ENCODE data around the gene STX18.

DNA sequence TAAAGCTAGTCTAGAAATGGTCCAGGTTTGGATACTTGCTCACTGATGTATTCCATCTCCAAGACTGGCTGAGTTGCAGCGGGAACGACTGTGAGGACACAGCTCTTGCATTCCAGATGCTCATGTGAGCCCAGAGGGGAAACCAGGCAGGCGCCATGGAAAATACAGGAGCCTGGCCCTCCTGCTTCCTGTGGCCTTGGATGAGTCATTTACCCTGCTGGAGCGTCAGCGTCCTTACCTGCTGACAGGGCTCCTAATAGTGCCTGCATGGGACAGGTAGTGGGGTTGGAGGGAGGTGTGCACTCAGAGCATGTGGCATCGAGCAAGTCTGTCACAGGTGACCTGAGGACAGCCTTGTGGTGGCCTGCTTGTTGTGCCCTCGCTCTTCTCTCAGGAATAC lies 85.5 kb downstream of the STX18 start:
- TF ChIP-seq, protein P1, sequence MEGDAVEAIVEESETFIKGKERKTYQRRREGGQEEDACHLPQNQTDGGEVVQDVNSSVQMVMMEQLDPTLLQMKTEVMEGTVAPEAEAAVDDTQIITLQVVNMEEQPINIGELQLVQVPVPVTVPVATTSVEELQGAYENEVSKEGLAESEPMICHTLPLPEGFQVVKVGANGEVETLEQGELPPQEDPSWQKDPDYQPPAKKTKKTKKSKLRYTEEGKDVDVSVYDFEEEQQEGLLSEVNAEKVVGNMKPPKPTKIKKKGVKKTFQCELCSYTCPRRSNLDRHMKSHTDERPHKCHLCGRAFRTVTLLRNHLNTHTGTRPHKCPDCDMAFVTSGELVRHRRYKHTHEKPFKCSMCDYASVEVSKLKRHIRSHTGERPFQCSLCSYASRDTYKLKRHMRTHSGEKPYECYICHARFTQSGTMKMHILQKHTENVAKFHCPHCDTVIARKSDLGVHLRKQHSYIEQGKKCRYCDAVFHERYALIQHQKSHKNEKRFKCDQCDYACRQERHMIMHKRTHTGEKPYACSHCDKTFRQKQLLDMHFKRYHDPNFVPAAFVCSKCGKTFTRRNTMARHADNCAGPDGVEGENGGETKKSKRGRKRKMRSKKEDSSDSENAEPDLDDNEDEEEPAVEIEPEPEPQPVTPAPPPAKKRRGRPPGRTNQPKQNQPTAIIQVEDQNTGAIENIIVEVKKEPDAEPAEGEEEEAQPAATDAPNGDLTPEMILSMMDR (IDR thresholded peaks at IDR 0.05; ENCODE audit: low read length), result no peak
- TF ChIP-seq EZH2 (optimal IDR thresholded peaks at IDR 0.05; ENCODE audit: low read depth, low read length), result no peak
